Vagina (tissue), 2 donors: Measurements from ENCODE around the gene ABCA9.

Experiments used
- CTCF ChIP-seq, 3 experiments: fragments of 450-650 bp in 2 of 3; fragments of 200-600 bp in 1 of 3; sonication (generic) in 1 of 3; IDR thresholded peaks; one replicate each; pipeline ENCODE4 v1.5.1; 2017 to 2019; ENCODE audit warnings: antibody characterized with exemption in 3 of 3, mild to moderate bottlenecking in 2 of 3, moderate library complexity in 2 of 3
- POLR2A ChIP-seq, 2 donors: fragments of 450-650 bp; IDR thresholded peaks; one replicate each; pipeline ENCODE4 v1.6.1; 2017; ENCODE audit warnings: antibody characterized with exemption in 2 of 2, mild to moderate bottlenecking in 2 of 2, moderate library complexity in 2 of 2

GRCh38 chr17:69088643-69089200, 28.0 kb upstream of the ABCA9 start:
- TF ChIP-seq CTCF (IDR thresholded peaks at IDR 0.05) (no peak), POLR2A (IDR thresholded peaks at IDR 0.05) (no peak)
